Astrocyte of the cerebellum (primary cell): ENCODE measurements around the gene ZC3H7B.

ENCODE experiments used
- DNase-seq: peaks from one replicate; pipeline ENCODE4 v3.0.0-alpha.2; 2011; ENCODE audit warnings: low read depth
- H3K4me3 ChIP-seq: 2 replicates; pipeline ENCODE4 v1.5.1; 2011; ENCODE audit warnings: mild to moderate bottlenecking, low read depth, low read length, moderate library complexity
- CTCF ChIP-seq: IDR thresholded peaks from 2 replicates; pipeline ENCODE4 v1.5.1; 2012; ENCODE audit warnings: low read length, low read depth, moderate library complexity, mild to moderate bottlenecking; ENCODE audit errors: missing control alignments
- in situ Hi-C: cut with HindIII; loops from 2 replicates; pipeline ENCODE4 v1.10.0; 2017; ENCODE audit warnings: low sequenced_read_pairs

Gene ZC3H7B

GRCh38 chr22:41260871-41261270, 40.5 kb upstream of the ZC3H7B start:
- TF ChIP-seq CTCF, result no peak
- DNase-seq, result no peak
- no peak overlapping the region for H3K4me3 ChIP-seq
- in situ Hi-C loops, result no loop called here

GRCh38 chr22:41261541-41262249, 39.6 kb upstream of the ZC3H7B start:
- in situ Hi-C loops, result no loop called here
- TF ChIP-seq CTCF, result no peak

GRCh38 chr22:41262250-41262765, 39.0 kb upstream of the ZC3H7B start:
- H3K4me3 ChIP-seq, result no peak overlapping the region
- in situ Hi-C loops, result no loop called here

More at GRCh38 chr22:41261541-41262249, 39.6 kb upstream of the ZC3H7B start:
- no peak overlapping the region for H3K4me3 ChIP-seq
- DNase-seq, result no peak

GRCh38 chr22:41263704-41264103, 37.6 kb upstream of the ZC3H7B start:
- in situ Hi-C loops, result no loop called here
- DNase-seq, result no peak
- H3K4me3 ChIP-seq, result no peak overlapping the region
- no peak for TF ChIP-seq CTCF

More at GRCh38 chr22:41262250-41262765, 39.0 kb upstream of the ZC3H7B start:
- DNase-seq, result no peak
- TF ChIP-seq CTCF, result no peak

GRCh38 chr22:41264408-41264941, 36.9 kb upstream of the ZC3H7B start:
- no peak for DNase-seq
- H3K4me3 ChIP-seq, result no peak overlapping the region
- in situ Hi-C loops, result no loop called here
- TF ChIP-seq CTCF, result no peak

- in situ Hi-C loops, result no loop called here
- no peak for TF ChIP-seq CTCF
- no peak for DNase-seq
- no peak overlapping the region for H3K4me3 ChIP-seq
These were observed 33.4 kb upstream of the ZC3H7B start for GRCh38 chr22:41267958-41268357.
